Measurements from ENCODE around the gene PGLYRP1. TPM values are rescaled to one million over a fixed set of nuclear protein-coding genes. Genes with fewer than 3 reads are reported as not detected.

The PGLYRP1 gene
- total and polyA plus RNA-seq, 7 donors = 0.08 to 0.76 TPM; not detected in 5

DNA sequence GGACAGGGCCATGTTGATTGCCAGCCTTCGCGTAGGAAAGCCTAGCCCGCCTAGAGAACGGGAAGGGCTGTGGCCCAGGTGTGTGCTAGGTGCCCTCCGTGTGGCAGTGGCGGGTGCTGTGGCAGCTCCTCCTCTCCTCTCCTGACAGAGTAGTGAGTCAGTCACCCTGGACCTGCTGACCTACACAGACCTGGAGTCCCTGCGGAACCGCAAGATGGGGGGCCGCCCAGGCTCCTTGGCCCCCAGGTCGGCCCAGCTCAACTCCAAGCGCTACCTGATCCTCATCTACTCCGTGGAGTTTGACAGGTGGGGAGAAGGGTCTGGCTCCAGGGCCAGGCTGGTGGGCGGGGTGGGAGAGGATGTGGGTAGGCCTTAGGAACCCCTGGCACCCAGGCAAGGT, 16.4 kb downstream of the PGLYRP1 start:
- peaks cover 0 to 10% of the 10 kb centered on the region in 2 donors for H3K36me3 ChIP-seq (ENCODE audit: insufficient read depth in 1 of 2, low read depth in 1 of 2)
- WGBS, 3 donors = 93 to 95% (median 94%) methylated on average over 12 to 13 of the region's 13 CpGs
- H3K4me1 ChIP-seq = no peaks in the 10 kb centered on the region
- H3K4me3 ChIP-seq = no peak overlapping the region
- H3K27ac ChIP-seq = no peak overlapping the region
- no peaks in the 10 kb centered on the region for H3K9me3 ChIP-seq
- DNase-seq (no peak), ATAC-seq (no peak)
- intact Hi-C loops (cut with DNase I) = no loop called here
- no peak for TF ChIP-seq CTCF (IDR thresholded peaks at IDR 0.05)
- H3K27me3 ChIP-seq (ENCODE audit: insufficient read depth in 3 of 3, low read length in 2 of 3) = no peaks in the 10 kb centered on the region

DNA sequence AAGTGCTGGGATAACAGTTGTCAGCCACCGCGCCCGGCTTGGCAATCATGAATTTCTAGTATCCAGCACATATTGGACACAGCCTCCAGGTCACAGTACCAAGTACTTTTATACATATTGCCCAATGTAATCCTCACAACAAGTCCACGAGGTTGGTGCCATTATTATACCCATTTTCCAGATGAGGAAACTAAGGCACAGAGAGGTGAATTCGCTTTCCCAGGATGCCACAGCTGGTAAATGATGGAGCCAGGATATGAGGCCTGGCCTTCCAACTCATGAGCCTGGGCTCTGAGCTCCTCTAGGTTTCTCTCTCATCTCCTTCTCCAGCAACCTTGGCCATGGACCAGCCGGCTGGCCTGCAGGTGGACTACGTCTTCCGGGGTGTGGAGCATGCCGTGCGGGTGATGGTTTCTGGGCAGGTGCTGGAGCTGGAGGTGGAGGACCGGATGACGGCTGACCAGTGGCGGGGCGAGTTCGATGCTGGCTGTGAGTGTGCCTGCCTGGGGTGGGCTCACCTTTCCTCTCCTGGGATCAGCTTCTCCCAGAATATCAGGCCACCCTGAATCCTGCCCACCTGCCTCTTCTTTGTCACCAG, 20.1 kb downstream of the PGLYRP1 start:
- H3K27me3 ChIP-seq (ENCODE audit: insufficient read depth in 3 of 3, low read length in 2 of 3) = peaks cover 0 to 10% (median 9%) of the 10 kb centered on the region in 3 donors
- WGBS, 3 donors = 94 to 96% (median 94%) methylated on average over 14 to 15 of the region's 15 CpGs
- no peak for TF ChIP-seq CTCF (IDR thresholded peaks at IDR 0.05)
- peaks cover 0 to 10% of the 10 kb centered on the region in 2 donors for H3K36me3 ChIP-seq (ENCODE audit: insufficient read depth in 1 of 2, low read depth in 1 of 2)
- no peak overlapping the region for H3K27ac ChIP-seq
- no peaks in the 10 kb centered on the region for H3K4me1 ChIP-seq
- DNase-seq = no peak
- intact Hi-C loops (cut with DNase I) = no loop called here
- ATAC-seq = no peak
- no peaks in the 10 kb centered on the region for H3K9me3 ChIP-seq
- no peak overlapping the region for H3K4me3 ChIP-seq

DNA sequence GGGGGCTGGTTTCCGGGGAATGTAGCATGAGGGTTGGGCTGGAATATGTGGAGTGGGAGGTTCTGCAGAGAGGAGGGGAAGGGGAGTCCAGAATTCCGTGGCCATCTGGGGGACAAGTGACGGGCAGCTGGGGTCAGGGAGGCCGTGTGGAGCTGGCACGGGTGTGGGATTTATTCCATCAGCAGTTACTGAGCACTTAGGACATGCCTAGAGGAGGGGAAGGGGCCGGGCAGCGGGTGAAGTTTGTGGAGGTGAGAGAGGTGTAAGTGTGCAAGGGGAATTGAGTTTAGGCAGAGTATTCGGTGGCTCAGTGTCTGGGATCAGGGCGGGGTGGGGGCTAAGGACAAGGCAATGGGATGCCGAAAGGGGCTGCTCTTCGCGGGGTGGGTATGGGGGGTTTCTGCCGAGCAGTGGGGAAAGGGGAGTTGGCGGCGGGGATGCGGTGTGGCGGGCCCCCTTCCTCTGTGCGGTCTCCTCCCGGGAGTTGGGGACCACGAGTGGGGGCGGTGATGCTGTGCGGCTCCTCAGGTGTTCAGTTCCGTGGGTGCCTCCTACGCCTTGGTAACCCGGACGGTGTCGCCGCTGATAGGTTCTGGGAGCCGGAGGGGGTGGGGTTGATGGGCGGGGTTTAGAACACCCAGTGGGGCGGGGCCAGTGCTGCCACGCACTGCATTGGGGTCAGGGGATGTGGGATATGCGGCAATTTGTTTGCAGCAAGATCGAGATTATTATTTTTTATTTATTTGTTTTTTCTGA, 22.2 kb downstream of the PGLYRP1 start:
- ATAC-seq = peak in 2 of 4 donors; percentile 73
- Histone ChIP-seq H3K4me1 (no peaks in the 10 kb centered on the region), H3K36me3 (ENCODE audit: insufficient read depth in 1 of 2, low read depth in 1 of 2) (peaks cover 0 to 14% of the 10 kb centered on the region in 2 donors), H3K27me3 (ENCODE audit: insufficient read depth in 3 of 3, low read length in 2 of 3) (peaks cover 0 to 10% (median 9%) of the 10 kb centered on the region in 3 donors), H3K9me3 (no peaks in the 10 kb centered on the region), H3K27ac (no peak overlapping the region), H3K4me3 (no peak overlapping the region)
- intact Hi-C loops (cut with DNase I) = no loop called here
- peak in 1 of 2 donors; percentile 41 for DNase-seq
- WGBS, 3 donors = 10 to 12% (median 12%) methylated on average over 30 to 34 of the region's 34 CpGs
- TF ChIP-seq CTCF (IDR thresholded peaks at IDR 0.05) = no peak

DNA sequence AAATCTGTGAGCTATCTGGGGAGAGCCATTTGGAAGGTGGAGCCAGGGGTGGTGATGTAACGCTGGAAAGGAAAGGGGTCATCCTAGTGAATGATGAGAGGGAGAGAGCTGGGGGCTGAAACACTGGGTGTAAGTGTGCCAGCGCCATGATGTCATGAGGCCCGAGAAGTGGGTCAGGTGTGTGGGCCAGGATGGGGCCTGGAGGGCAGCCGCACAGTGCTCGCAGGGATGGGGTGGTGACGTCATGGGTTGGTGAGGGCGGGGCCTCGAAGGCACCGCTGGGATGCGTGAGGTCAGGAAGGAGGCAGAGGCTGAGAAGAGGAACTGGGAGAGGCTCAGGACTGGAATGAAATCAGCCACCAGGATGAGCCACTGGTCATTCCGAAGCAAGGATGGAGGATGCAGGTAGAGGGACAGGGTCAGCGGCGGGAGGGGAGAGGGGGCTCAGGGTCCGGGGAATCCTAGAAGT, 23.2 kb downstream of the PGLYRP1 start:
- intact Hi-C loops (cut with DNase I) = loop anchor here (5.0 kb wide), 2 partner anchors 72 to 112 kb away; partner anchors contain the start of gene IRF2BP1 (in 1 of the 2)
- Histone ChIP-seq H3K27ac (no peak overlapping the region), H3K9me3 (no peaks in the 10 kb centered on the region), H3K27me3 (ENCODE audit: insufficient read depth in 3 of 3, low read length in 2 of 3) (peaks cover 0 to 10% (median 9%) of the 10 kb centered on the region in 3 donors), H3K4me1 (no peaks in the 10 kb centered on the region), H3K4me3 (no peak overlapping the region), H3K36me3 (ENCODE audit: insufficient read depth in 1 of 2, low read depth in 1 of 2) (peaks cover 0 to 14% of the 10 kb centered on the region in 2 donors)
- no peak for ATAC-seq
- no peak for TF ChIP-seq CTCF (IDR thresholded peaks at IDR 0.05)
- 11 to 15% (median 14%) methylated on average over 13 to 14 of the region's 14 CpGs for WGBS, 3 donors
- peak; percentile 53 to 68 for DNase-seq

All from psoas muscle (tissue), 8 donors.